Measurements from ENCODE around the gene ATXN10. TPM values are rescaled to one million over a fixed set of nuclear protein-coding genes. Genes with fewer than 3 reads are reported as not detected.
A peak's percentile ranks its signal among the peaks of the same experiment; 100 is the strongest.

The ATXN10 gene
- total RNA-seq, 1 experiment from 2014 or later, result 303 TPM

DNA sequence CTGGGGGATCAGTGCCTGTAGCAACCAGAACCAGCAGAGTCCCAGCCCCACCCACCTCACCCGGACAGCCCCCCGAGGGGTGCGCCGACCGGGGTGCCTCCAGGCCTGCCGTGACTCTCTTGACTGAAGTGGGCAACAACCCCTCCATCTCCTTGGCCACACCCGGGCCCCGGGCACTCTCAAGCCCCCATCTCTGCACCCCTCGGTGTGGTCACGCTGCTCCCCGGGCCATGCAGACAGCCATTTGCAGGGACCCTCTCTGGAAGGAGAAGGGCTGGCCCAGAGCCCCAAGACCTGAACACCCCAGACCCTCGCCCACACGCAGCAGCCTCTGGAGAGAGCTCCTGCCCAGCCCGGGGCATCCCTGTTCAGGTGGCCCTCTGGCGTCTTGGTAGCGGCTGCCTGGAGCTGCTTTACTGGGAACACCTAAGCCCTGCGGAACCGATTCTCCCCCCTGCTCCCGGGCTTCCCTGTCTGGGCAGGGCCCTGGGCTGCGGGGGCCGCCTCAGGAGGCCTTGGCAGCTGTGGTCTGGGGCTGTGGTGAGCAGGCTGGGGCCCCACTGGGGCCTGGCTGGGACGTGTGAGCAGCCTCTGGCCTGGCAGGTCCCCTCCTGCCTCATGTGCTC lies 220.5 kb downstream of the ATXN10 start:
- Histone ChIP-seq H3K9me2 (ENCODE audit: insufficient read depth) (no peaks in the 10 kb centered on the region), H4K20me1 (ENCODE audit: insufficient read depth) (no peaks in the 10 kb centered on the region), H3K4me3 (no peak overlapping the region), H3K27me3 (ENCODE audit: insufficient read depth, low read depth) (no peaks in the 10 kb centered on the region), H2AFZ (no peak overlapping the region), H3K9me3 (ENCODE audit: insufficient read depth, low read depth) (no peaks in the 10 kb centered on the region), H3K4me1 (replicated peaks; ENCODE audit: insufficient read depth) (peaks cover 46% of the 10 kb centered on the region), H3F3A (ENCODE audit: insufficient read depth, low read depth) (peaks cover 15% of the 10 kb centered on the region), H3K36me3 (ENCODE audit: low read depth) (no peaks in the 10 kb centered on the region), H3K27ac (no peak overlapping the region), H3K4me2 (no peak overlapping the region), H3K79me2 (ENCODE audit: low read depth) (no peaks in the 10 kb centered on the region)
- CTCF ChIA-PET, result no interaction called here
- no peak for DNase-seq
- intact Hi-C loops (cut with micrococcal nuclease; ENCODE audit: unreplicated experiment), result no loop called here
- POLR2A ChIA-PET (ENCODE audit: unreplicated experiment), result no interaction called here
- no TSS peak for BruUV-seq (replicated peaks)
- no peak for TF ChIP-seq EZH2 (IDR thresholded peaks at IDR 0.05; ENCODE audit: low read depth)
- TF ChIP-seq, protein P1, sequence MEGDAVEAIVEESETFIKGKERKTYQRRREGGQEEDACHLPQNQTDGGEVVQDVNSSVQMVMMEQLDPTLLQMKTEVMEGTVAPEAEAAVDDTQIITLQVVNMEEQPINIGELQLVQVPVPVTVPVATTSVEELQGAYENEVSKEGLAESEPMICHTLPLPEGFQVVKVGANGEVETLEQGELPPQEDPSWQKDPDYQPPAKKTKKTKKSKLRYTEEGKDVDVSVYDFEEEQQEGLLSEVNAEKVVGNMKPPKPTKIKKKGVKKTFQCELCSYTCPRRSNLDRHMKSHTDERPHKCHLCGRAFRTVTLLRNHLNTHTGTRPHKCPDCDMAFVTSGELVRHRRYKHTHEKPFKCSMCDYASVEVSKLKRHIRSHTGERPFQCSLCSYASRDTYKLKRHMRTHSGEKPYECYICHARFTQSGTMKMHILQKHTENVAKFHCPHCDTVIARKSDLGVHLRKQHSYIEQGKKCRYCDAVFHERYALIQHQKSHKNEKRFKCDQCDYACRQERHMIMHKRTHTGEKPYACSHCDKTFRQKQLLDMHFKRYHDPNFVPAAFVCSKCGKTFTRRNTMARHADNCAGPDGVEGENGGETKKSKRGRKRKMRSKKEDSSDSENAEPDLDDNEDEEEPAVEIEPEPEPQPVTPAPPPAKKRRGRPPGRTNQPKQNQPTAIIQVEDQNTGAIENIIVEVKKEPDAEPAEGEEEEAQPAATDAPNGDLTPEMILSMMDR (conservative IDR thresholded peaks at IDR 0.05), result no peak

DNA sequence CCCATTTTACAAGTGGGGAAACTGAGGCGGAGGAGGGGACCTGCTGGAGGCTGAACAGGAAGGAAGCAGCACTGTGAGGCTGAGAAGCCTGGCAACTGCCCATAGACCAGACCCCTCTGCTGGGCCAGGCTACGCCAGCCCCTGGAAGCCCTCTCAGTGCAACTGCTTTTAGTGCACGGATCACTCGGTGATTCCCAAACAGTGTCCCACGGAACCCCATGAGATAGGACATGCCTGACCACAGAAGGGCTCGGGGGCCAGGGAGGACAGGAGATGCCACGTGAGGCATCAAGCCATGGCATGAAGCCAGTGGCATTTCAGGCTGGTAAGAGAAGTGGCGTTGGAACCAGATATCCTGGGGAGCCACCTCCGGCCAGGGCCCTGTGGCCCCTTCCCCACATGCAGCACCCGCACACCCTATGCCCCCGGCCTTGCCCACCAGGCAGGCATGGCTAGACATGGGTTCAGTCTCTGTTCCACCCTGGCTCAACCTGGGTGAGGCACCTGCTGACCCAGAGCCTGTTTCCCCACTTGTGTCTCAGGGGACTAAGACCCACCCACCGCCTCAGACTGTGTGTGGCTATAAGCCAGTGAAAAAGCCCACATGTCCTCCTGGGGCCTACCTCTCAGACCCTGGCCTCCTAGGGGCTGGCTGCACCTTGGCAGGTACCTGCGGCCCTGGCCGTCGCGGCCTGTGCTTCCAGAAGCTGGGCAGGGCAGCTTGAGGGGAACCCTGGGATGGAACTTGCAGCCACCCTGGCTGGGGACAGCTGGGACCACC lies 221.2 kb downstream of the ATXN10 start:
- CTCF ChIA-PET, result no interaction called here
- H3K79me2 ChIP-seq (ENCODE audit: low read depth), result no peaks in the 10 kb centered on the region
- no peaks in the 10 kb centered on the region for H3K27me3 ChIP-seq (ENCODE audit: insufficient read depth, low read depth)
- H2AFZ ChIP-seq, result no peak overlapping the region
- no peaks in the 10 kb centered on the region for H4K20me1 ChIP-seq (ENCODE audit: insufficient read depth)
- no peaks in the 10 kb centered on the region for H3K36me3 ChIP-seq (ENCODE audit: low read depth)
- intact Hi-C loops (cut with micrococcal nuclease; ENCODE audit: unreplicated experiment), result no loop called here
- no peaks in the 10 kb centered on the region for H3K9me2 ChIP-seq (ENCODE audit: insufficient read depth)
- DNase-seq, result no peak
- H3K4me1 ChIP-seq (replicated peaks; ENCODE audit: insufficient read depth), result peaks cover 46% of the 10 kb centered on the region
- H3F3A ChIP-seq (ENCODE audit: insufficient read depth, low read depth), result peaks cover 13% of the 10 kb centered on the region
- POLR2A ChIA-PET (ENCODE audit: unreplicated experiment), result no interaction called here
- H3K4me2 ChIP-seq, result peak overlapping the region; percentile 36
- BruUV-seq (replicated peaks), result no TSS peak
- TF ChIP-seq EZH2 (IDR thresholded peaks at IDR 0.05; ENCODE audit: low read depth), result no peak
- TF ChIP-seq, protein P1 (conservative IDR thresholded peaks at IDR 0.05), result no peak
- H3K9me3 ChIP-seq (ENCODE audit: insufficient read depth, low read depth), result no peaks in the 10 kb centered on the region
- 0 out of 2 replicates have a peak overlapping the region, but pooled peaks have one; percentile 11 for H3K27ac ChIP-seq
- H3K4me3 ChIP-seq, result no peak overlapping the region

DNA sequence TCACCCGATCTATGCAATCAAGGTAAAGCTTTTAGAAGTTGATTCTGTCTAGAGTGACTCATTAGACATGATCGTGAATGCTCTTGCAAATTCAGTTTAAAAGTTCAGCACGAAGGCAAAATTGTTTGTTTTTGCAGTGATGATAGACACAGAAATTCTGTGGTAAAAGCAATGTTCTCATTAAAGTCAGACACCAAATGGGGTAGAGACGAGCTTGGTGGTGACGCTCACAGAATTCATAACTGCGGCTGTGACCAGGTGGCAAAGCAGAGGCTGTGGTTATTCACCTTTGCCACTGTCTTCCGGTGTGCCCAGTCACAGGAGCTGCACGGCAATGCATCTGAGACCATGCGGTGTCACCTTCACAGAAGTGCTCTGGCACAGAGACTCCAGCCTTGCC lies 221.9 kb downstream of the ATXN10 start:
- peak in 1 of 2 experiments; percentile 66 for DNase-seq

More for the DNA sequence above, 221.9 kb downstream of the ATXN10 start:
- H2AFZ ChIP-seq, result no peak overlapping the region
- intact Hi-C loops (cut with micrococcal nuclease; ENCODE audit: unreplicated experiment), result no loop called here
- peak overlapping the region; percentile 36 for H3K4me2 ChIP-seq
- POLR2A ChIA-PET (ENCODE audit: unreplicated experiment), result no interaction called here
- H3K27ac ChIP-seq, result 0 out of 2 replicates have a peak overlapping the region, but pooled peaks have one; percentile 11
- no peak overlapping the region for H3K4me3 ChIP-seq
- CTCF ChIA-PET, result no interaction called here
- H3K27me3 ChIP-seq (ENCODE audit: insufficient read depth, low read depth), result no peaks in the 10 kb centered on the region
- no peaks in the 10 kb centered on the region for H3K9me3 ChIP-seq (ENCODE audit: insufficient read depth, low read depth)
- BruUV-seq (replicated peaks), result no TSS peak
- TF ChIP-seq, protein P1 (conservative IDR thresholded peaks at IDR 0.05), result no peak
- no peak for TF ChIP-seq EZH2 (IDR thresholded peaks at IDR 0.05; ENCODE audit: low read depth)
- no peaks in the 10 kb centered on the region for H3K9me2 ChIP-seq (ENCODE audit: insufficient read depth)
- peaks cover 47% of the 10 kb centered on the region for H3K4me1 ChIP-seq (replicated peaks; ENCODE audit: insufficient read depth)
- H3K79me2 ChIP-seq (ENCODE audit: low read depth), result no peaks in the 10 kb centered on the region
- H3K36me3 ChIP-seq (ENCODE audit: low read depth), result no peaks in the 10 kb centered on the region
- H4K20me1 ChIP-seq (ENCODE audit: insufficient read depth), result no peaks in the 10 kb centered on the region
- H3F3A ChIP-seq (ENCODE audit: insufficient read depth, low read depth), result peaks cover 13% of the 10 kb centered on the region

Small RNA genes within 50 kb of the gene (microRNA-seq; reads per million reads assigned to microRNA genes)
- not detected for gene MIR4762 (ENCODE audit: borderline number of aligned reads, borderline replicate concordance)

Other genes starting within 250 kb of the ATXN10 start
- gene FBLN1, start 169.0 kb upstream of the ATXN10 start, total RNA-seq (2021), result 158 and 167 TPM in 2 replicates

All from PC-9 (cell line).